ENCODE data around the gene B4GALT2.

Gene B4GALT2

DNA sequence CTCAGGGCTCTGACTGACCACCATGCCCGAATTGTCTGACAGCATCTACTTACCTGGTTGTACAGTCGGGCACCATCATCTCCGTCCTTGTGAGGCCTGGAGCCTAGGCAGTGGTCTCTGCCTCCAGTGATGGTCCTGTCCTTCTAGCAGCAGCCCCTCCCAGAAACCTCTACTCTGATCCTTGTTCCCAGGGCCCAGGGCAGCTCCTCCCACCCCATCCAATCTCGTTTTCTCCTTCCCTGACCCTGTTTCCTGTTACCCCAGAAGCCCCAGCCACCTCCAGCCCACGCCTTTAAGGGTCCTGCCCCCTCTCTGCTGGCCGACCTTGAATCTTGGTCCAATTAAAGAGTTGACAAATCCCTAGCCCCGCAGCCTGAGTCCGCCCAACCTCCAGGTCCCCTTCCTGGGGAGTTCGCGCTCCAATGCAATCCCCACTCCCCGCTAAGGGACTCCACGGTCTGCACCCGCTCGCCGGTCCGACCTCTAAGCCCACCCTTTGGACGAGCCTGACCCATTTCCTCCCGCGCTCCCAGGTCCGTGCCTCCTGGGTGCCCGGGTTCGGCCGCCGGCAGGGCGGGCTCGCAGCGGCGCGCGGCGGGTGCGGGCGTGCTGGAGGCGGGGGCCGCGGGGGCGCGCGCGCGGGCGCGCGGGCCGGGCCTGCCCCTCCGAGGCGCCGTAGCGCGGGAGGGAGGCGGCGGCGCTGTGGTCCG is at the start of gene B4GALT2:
B4GALT2 (plus strand) TSS at position 660 of the 710 bp plus-strand sequence. CDS start 1,951 bp downstream, outside the sequence.
- peak; percentile 47 for DNase-seq

- no peak for DNase-seq
Measured at GRCh38 chr1:43930168-43930948, 48.7 kb upstream of the B4GALT2 start.

DNA sequence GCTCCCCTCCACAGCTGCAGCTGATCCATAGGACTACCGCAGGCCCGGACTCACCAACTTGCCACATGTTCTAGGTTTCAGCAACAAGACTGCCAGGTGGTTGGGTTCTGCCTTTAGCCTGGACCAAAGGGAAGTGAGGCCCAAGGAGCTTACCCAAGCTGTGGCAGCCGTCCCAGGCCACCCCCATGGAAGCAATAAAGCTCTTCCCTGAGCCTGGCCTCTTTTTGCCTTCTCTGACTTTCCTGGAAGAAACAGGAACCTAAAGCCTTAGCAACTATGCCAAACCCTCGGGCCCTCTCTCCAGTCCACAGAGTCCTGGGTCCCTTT is 48.1 kb upstream of the B4GALT2 start:
- no peak for DNase-seq

DNA sequence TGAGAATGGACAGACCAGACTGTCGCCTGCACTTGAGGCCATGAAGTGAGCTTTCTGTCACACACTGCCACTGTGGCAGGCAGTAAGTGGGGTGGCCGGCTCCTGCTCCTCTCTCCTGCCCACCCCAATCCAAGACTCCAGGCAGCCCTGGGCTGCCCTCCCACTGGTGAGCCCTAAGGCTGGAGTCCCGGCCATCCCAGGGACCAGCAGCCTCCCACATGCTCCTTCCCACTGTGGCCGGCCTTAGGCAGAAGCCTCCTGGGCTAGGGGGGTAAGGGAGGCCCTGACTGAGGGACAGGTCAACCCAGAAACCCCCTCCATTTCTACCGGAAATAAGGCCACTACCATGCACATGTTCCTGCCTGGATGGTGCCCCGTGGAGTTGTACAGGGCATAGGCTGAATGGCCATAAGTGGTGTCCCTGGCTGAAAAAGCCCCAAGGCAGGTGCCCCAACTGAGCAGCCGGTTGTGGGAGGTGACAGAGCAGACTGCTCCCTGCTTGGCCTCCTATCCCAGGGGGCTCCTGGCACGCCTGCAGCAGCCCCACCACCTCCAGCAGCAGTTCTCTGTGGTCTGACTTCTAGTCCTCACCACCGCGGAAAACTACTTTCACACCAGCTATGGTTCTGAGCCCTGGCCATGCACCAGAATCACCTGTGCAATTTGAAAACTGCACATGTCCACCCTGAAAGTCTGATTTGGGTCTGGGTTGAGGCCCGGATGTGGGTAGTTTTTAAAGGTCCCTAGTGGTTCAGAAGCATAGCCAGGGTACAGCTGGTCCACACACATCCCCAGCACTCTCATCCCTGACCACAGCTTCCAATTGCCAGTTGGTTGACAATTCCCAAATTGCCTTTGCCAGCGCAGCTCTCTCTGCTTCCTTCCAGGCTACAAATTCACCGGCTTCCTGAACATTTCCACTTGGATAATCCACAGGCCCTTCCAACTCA is 47.0 kb upstream of the B4GALT2 start:
- no peak for DNase-seq

GRCh38 chr1:43932786-43933385 is 46.1 kb upstream of the B4GALT2 start:
- DNase-seq: no peak

GRCh38 chr1:43933386-43934100 is 45.5 kb upstream of the B4GALT2 start, which contains the start of gene ARTN:
Gene ARTN, plus strand, starts transcription at chr1:43933801. Its CDS starts 1,856 bp downstream, at chr1:43935657.
- DNase-seq: no peak

DNA sequence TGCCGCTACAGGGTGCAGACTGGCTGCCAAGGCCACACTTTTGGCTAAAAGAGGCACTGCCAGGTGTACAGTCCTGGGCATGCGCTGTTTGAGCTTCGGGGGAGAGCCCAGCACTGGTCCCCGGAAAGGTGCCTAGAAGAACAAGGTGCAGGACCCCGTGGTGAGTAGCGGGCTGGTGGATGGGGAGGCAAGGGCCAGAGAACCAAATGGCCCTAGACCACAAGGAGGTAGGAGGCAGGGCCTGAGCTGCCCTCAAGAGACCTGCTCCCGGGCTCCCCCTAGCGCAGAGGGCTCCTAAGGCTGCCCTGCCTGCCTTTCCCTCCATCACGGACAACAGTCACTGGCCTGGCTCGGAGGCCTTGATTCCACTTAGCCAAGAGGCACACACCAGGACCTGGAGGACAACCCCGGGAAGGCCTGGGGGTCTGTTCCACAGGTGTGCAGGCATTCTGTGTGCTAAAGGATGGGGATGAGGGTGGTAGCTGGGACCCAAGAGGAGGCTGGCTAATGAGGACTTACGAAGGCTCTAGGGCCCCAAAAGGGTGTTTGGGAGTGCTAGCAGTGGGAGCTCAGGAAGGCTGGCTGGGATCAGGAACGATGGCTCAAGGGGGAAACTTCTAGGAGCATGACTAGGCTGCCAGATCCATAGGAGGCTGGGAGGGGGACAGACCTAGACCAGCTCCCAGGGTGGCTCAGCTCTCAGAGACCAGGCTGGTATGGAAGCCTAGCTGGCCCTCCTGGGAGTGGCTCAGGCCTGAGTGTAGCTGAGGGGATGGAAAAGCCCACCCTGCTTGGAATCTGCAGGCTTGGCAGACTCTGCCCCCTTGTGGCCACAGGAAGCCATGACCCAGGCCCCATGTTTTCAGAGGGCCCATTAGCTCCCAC is 44.7 kb upstream of the B4GALT2 start:
- peak; percentile 52 for DNase-seq

DNA sequence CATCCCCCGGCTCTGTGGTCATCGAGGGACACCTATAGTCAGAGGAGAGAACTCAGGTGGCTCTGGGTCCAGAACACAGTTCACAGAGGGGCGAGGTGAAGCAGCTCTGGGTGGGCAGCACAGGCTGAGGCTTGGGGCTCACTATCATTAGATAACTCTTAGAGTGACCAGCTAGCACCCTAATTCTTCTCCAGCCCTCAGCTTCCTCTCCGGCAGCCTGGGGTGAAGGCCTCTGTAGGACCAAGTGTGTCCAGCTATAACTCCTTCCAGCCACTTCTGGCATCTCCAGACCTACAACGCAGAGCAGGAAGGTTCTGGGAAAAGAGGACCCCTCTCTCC is 44.1 kb upstream of the B4GALT2 start:
- no peak for DNase-seq

DNA sequence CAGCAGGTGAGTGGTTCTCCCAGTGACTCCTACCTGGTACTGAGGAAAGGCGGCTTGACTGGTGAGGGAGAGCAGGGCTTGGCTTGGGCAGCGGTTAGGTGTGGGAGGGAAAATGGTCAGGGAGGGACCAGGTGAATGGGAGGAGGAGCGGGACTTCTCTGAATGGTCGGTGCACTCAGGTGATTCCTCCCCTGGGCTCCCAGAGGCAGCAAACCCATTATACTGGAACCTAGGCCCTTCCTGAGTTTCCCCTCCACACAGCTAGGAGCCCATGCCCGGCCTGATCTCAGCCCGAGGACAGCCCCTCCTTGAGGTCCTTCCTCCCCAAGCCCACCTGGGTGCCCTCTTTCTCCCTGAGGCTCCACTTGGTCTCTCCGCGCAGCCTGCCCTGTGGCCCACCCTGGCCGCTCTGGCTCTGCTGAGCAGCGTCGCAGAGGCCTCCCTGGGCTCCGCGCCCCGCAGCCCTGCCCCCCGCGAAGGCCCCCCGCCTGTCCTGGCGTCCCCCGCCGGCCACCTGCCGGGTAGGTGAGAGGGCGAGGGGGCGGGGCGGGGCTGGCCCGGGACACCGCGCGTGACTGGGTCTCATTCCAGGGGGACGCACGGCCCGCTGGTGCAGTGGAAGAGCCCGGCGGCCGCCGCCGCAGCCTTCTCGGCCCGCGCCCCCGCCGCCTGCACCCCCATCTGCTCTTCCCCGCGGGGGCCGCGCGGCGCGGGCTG is 43.1 kb upstream of the B4GALT2 start:
- no peak for DNase-seq

DNA sequence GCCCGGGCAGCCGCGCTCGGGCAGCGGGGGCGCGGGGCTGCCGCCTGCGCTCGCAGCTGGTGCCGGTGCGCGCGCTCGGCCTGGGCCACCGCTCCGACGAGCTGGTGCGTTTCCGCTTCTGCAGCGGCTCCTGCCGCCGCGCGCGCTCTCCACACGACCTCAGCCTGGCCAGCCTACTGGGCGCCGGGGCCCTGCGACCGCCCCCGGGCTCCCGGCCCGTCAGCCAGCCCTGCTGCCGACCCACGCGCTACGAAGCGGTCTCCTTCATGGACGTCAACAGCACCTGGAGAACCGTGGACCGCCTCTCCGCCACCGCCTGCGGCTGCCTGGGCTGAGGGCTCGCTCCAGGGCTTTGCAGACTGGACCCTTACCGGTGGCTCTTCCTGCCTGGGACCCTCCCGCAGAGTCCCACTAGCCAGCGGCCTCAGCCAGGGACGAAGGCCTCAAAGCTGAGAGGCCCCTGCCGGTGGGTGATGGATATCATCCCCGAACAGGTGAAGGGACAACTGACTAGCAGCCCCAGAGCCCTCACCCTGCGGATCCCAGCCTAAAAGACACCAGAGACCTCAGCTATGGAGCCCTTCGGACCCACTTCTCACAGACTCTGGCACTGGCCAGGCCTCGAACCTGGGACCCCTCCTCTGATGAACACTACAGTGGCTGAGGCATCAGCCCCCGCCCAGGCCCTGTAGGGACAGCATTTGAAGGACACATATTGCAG is 42.4 kb upstream of the B4GALT2 start:
- DNase-seq: no peak

GRCh38 chr1:43937179-43937865 is 41.7 kb upstream of the B4GALT2 start:
- DNase-seq: no peak

DNA sequence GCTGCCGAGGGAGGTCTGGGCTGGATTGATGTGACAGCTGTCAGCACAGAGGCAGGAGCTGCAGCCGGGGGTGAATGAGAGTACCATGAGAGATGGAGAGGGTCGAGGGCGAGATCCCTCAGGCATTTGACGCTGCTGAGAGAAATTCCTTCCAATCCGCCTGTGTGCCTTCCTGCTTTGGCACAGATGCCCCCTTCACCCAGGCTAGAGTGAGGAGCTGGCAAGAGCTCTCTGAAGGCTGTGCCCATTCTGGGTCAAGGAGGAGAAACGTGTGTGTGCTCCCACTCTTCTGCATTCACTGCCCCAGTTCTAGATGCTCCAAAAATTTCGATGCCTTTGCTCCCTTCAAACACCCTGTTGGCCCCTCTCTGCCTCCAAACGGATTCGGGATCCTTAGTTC is 40.6 kb upstream of the B4GALT2 start:
- DNase-seq: no peak

GRCh38 chr1:43938892-43939587 is 40.0 kb upstream of the B4GALT2 start:
- DNase-seq: no peak

DNA sequence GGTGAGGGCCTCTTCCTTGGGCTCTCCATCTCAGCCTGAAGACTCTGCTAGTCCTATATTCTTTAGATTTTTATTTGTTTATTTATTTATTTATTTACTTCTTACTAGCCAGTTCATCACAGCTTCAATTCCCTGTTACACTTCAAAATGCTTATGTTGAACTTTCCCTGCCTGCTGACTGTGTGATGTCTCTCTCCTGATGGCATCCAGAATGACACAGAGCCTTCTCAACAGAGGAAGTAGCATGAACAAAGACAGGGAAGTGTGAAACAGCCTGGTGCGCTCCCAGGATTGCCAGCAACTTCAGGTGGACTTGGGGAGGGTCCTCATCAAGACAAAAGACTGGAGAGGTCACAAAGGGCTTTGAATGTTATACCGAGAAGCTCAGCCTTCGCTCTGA is 36.6 kb upstream of the B4GALT2 start:
- DNase-seq: no peak

- DNase-seq: no peak
Measured at GRCh38 chr1:43944860-43945259, 34.1 kb upstream of the B4GALT2 start.

DNA sequence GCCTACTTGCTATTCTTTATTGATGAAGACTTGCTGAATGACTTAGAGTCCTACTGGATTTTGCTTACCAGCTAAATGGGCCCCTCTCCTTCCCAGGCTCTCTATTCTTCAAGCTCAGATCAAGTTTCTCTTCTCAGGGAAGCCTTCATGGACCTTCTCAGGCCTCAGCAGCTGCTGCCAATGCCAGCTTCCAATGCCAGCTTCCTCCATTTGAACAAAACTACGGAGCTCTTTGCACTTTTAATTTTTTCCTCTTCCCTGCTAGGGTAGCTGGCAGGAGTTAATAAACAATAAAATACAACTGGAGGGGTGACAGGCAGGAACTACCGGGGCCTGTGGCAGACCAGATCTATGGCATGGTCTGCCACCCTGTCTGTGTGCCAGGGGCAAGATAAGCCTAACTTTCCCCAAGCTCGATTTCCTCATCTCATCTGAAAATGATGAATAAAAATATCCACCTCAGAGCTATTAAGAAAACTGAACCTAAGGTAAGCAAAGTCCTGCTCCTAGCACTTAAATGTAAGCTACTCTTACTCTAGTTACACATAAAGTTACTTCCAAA is 33.3 kb upstream of the B4GALT2 start:
- DNase-seq: no peak

DNA sequence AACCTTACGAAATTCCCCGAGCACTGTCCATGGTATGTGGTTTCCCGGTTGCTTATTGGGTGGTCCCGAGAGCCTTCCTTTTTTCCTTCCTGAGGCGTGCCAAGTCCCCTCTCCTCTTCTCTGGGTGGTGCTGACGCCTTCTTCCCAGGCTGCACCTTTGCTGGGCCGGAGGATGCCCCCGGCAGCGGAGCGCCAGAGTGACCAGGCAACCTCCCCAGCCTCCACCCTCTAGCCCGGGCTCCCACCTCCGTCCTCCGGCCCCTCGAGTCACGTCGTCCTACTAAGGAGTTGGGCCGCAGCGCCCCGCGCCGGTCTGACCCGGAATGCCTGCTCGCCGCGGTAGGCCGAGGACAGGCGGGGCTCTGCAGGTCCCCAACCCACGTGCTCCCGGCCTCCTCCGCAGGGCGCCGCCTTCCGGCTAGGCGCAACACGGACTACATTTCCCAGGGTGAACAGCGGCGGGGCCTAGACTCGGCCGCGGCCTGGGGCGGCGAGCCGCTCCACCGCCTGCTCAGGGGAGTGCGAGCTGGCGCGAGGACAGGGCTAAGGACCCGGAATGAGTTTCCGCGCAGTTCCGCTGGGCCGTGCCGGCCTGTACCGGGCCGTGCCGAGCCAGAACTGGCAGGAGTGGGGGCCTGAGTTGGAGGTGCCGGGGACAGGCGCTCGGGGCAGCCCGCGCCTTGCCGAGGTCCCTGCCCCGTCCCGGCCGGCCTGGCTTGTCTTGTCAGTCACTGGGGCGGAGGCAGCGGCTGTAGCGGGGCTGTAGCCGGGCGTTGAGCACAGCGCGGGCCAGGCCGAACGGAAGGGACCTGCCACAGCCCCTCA is 32.6 kb upstream of the B4GALT2 start, which contains the start of gene IPO13:
IPO13 (plus strand) TSS at position 715 of the 825 bp plus-strand sequence. CDS start 651 bp downstream, outside the sequence.
- DNase-seq: peak; percentile 96

All from CD4-positive, alpha-beta T cell treated with Interleukin-10 for 1 hour (primary cell).